GM21423 (cell line): ENCODE measurements around the gene FKBP10.
"Not testable (repeated sequence)": the region's sequence is repeated elsewhere in the genome, so short reads cannot be mapped to it uniquely, and the experiment has no call there.

Source experiments
- ATAC-seq: cut with Tn5 transposase; IDR thresholded peaks from one replicate; pipeline ENCODE4 v1.9.1; 2021; ENCODE audit warnings: mild to moderate bottlenecking, moderate library complexity; ENCODE audit not compliant: unreplicated experiment

Gene FKBP10

DNA sequence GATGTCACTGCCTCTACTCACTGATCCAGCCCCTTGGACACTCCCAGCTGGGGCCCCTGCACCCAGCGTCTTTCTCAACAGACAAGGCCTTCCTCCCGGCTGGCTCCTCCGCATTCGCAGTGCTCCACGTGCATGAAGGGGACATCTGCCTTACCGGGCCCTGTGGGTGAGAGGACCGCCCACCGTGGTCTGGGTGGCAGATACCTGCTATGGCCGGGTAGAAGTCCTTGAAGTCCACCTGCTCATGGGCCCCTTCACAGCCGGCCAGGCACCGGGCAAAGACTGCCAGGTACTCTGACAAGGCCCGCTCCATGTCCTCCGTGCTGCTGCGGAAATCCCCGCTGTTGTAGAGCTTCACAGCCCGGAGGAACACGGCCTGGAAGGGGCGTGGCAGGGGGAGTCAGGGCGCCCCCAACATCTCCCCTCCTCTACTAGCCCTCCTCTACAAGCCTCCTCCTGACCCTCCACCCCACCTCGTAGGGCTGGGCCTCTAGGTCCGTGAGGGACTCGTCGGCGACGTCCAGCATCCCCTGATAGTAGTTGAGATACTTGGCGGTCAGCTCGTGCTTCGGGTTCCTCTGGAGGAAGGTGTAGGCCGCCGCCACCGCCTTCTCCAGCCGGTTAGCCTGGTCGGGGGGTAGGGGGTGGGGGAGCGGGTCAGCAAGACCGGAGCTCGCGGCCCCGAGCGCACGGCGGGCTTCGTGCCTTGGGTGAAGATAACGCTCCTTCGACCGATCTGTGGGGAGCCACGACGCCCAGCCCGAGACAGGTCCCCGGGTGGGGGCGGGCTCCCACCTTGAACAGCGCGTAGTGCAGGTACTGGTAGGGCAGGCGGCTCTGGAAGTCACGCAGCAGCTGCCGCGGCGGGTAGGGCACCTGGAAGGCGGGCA is 1.9 kb upstream of the FKBP10 start:
- ATAC-seq = no peak

DNA sequence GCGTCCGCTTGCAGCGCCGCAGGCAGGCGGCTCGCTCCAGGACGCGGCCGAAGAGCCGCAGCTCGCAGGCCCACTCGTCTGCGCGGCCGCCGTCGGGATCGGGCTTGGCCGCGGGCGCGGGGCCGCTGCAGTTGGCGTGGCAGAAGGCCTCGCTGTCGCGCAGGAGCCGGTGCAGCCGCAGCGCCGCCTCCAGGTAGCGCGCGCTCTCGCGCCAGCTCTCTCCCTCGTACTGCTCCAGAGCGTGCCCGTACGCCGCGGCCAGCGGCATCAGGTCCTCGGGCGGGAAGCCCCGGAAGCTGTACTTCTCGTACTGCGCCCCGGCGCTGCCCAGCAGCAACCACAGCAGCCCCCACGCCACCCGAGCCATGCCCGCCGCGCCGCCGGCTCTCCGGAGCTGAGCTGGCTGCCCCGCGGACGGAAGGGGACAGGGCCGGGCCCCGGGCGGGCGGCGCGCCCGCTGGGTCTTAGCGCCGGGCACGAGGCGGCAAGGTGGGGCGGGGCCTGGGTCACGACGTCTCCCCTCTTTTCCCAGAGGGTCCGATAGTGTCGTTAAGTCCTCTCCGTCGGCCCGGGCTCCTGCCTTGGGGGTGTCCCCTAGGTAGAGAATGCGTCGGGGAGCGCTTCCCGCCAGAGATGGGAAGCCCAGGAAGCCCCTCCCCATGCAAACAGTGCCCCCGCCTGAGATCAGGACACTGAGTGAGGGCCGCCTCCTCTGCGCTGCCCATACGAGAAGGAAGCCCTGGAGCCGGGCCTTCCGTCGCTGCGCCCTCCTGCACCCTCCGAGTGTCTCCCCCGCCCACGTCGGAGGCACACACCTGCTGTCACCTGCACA is 1.0 kb upstream of the FKBP10 start, which contains the start of gene P3H4:
Gene P3H4 (minus strand): TSS at position 401 of the 832 bp plus-strand sequence. CDS start 34 bp downstream, at position 367.
- peak; percentile 68 for ATAC-seq

DNA sequence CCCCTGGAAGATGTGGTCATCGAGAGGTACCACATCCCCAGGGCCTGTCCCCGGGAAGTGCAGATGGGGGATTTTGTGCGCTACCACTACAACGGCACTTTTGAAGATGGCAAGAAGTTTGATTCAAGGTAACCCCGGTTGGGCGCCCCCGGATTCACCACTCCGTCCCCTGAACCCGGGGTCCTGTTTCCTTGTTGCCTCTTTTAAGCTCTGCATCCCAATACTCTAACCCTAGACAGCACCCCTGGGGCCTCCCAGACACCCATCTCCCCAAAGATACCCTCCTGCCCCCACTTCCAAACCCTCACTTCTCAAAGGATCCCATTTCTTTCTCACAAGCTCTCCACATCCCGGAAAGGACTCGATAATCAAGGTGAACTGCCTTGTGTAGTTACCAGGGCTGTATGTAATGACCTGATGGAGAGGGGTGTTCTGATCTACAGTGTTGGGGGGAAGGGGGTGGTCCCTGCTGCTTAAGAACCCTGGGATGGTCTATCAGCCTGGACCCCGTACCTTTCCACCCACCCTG is 412 bp downstream of the FKBP10 start:
- ATAC-seq = no peak

DNA sequence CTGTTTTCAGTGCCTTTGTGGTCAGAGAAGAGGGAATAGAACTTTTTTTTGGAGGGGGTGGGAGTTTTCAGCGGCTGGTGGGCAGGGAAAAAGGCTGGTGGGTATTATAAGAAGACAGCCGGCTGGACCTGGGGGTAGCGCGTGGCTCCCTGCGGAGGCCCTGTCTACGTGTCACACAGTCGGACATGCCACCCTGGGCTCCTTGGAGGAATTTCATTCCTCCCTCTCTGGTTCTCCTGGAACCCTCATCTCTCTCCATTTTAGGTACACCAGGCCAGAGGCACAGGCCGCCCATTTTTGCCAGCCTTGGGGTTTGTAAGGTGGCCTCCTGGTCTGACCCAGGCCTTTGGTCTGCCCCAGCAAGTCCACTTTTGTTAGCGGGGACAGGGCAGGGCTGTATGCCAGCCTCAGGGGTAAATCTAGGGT is 908 bp downstream of the FKBP10 start:
- no peak for ATAC-seq

DNA sequence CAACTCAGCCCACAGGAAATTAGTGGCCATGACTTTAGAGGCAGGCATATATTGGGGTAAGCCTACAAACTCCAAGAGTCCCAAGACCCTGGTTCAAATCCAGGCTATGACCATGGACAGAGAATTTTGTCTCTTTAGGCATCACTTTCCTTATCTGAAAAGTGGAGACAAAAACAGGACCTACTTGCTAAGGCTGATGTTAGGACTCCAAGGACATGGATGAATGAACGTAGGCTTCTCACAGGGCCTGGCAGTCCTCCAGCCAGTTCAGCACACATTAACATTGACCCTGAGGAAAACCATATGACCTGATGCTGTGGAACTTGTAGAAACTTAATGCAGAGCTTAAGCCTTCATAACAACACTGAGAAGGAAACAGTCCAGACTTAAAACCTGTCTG is 1.4 kb downstream of the FKBP10 start:
- no peak for ATAC-seq

DNA sequence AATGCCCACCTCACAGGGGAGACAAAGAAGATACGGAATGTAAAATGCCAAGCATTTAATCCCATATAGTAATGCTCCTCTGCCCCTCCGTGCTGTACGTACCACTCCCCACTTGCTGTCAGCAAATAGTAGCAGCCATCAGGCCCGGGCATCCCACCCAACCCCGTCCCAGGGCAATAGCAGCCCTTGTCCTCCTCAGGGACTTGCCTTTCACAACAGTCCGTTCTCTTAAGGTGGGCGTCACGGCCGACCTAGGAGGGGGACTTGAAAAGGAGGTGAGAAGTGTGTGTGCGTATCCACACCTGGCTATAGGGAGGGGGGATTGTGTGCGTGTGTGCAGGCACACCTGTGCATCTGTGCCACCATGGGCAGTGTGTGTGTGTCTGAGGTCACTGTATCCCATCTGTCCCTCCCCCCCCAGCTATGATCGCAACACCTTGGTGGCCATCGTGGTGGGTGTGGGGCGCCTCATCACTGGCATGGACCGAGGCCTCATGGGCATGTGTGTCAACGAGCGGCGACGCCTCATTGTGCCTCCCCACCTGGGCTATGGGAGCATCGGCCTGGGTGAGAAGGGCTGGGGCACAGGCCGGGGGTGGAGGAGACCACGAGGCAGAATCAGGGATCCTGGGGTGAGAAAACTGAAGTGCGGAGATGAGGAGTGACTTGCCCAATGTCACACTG is 4.0 kb downstream of the FKBP10 start:
- ATAC-seq = no peak

DNA sequence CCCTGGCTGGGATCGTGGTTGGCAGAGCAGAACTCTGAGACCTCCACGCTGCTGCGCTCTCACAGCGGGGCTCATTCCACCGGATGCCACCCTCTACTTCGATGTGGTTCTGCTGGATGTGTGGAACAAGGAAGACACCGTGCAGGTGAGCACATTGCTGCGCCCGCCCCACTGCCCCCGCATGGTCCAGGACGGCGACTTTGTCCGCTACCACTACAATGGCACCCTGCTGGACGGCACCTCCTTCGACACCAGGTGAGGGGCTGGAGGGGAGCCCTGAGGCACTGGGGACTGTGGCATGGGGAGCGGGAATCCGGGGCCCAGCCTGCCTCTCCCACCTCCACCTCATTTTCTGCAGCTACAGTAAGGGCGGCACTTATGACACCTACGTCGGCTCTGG is 5.2 kb downstream of the FKBP10 start:
- ATAC-seq = no peak

DNA sequence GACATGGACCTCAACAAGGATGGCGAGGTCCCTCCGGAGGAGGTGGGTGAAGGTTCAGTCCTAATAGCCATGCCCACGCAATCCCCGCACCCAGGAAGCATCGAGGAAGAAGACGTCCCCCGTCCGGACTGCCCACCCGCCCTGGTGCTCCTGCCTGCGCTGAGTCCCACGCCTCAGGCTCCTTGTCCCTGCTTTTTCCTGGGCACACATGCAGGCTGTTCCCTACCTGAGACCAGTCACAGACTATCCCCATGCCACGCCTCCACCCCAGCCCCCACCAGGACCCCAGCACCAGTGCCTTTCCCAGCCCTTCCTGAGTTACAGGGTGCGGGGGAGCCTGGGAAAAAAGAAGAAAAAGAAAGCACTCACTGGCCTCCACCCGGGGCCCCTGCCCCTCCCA is 9.0 kb downstream of the FKBP10 start:
- ATAC-seq = no peak

DNA sequence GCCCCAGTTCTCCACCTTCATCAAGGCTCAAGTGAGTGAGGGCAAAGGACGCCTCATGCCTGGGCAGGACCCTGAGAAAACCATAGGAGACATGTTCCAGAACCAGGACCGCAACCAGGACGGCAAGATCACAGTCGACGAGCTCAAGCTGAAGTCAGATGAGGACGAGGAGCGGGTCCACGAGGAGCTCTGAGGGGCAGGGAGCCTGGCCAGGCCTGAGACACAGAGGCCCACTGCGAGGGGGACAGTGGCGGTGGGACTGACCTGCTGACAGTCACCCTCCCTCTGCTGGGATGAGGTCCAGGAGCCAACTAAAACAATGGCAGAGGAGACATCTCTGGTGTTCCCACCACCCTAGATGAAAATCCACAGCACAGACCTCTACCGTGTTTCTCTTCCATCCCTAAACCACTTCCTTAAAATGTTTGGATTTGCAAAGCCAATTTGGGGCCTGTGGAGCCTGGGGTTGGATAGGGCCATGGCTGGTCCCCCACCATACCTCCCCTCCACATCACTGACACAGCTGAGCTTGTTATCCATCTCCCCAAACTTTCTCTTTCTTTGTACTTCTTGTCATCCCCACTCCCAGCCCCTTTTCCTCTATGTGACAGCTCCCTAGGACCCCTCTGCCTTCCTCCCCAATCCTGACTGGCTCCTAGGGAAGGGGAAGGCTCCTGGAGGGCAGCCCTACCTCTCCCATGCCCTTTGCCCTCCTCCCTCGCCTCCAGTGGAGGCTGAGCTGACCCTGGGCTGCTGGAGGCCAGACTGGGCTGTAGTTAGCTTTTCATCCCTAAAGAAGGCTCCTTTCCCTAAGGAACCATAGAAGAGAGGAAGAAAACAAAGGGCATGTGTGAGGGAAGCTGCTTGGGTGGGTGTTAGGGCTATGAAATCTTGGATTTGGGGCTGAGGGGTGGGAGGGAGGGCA is 9.7 kb downstream of the FKBP10 start:
- ATAC-seq = no peak

DNA sequence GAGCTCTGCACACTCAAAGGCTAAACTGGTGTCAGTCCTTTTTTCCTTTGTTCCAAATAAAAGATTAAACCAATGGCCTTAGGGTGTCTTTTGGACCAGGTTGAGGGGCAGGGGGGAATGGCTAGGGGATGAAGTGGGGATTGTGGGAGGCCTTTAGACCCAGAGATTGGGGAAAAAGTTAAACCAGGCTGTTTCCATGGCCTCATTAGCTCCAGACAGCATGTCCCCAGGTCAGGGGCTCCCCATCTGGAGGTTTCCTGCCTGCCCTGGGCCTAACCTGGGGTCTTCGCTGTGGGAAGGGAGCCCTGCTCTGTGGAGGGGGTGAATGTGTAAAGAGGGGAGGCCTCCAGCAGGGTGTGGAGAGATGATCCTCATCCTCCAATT is 10.3 kb downstream of the FKBP10 start:
- no peak for ATAC-seq

DNA sequence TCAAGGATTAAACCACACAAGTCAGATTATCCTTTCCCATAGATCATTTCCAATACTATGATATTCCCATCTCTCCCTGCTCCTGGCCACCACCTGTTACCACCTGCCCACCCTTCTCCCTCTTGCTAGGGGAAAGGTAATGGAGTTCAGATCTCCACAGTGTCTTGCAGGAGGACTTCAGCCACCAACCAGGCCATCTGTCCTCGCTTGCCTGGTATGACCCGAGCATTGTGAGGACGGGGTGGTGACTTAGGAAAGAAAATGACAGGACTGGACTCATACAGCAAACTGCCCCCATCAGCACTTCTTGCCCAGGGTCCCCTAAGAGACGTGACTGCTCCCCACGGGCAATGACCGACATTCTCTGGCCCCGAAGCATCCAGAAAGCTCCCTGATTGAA is 10.8 kb downstream of the FKBP10 start:
- ATAC-seq = no peak

DNA sequence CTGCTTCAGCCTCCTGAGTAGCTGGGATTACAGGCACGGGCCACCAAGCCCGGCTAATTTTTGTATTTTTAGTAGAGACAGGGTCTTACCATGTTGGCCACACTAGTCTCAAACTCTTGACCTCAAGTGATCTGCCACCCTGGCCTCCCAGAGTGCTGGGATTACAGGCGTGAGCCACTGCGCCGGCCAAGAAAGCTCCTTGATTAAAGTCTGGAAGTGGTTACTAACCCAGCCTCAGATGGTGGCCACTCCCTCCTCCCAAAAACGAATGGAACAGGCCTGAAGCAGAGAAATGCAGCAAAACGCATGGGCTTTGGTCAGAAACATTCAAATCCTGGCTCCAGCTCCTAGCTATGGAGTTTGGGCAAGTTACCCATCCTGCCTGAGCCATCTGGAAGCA is 11.3 kb downstream of the FKBP10 start:
- no peak for ATAC-seq

DNA sequence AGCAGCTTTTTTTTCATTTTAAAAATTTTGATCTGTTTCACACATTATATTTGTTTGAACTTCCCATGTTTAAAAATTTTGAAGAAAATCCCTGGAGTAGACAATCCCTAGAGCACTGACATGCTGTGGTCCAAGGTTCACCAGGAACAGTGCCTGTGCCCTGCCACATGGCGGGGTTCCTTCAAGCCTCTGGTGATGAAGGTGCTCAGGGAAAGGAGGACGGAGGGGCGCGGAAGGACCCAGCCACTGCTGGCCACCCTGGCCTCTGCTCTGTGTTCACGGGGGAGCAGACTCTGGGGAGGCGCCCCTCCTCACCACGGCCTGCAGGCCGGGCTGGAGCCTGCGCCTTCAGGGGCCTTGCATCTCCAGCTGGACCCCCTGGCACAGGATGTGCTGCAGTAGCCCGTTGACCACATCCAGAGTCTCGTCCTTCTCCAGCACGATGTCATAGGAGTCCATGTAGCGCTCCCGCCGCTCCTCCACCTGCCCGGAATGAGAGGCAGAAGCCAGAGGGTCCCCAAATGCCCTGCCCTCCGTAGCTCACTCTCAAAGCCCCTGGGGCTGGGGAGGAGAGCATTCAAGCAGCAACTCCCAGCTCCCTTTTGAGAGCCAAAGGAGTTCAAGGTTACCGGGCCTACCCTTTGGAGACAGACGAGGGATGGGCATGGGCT is 12.5 kb downstream of the FKBP10 start:
- ATAC-seq = no peak

DNA sequence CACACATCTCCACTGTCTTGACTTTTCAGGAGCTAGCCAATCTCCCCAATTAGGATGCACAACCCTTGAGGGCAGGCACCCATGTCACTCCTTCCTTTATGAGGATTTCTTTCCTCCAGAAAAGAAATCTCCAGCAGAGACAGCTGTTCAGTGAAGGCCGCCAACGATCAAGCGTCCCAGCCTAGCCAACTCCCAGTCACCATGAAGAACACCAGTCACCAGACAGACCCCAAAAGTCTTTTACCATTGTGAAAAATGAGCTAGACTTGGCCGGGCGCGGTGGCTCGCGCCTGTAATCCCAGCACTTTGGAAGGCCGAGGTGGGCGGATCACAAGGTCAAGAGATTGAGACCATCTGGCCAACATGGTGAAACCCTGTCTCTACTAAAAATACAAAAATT is 17.2 kb downstream of the FKBP10 start:
- not testable (repeated sequence) for ATAC-seq

DNA sequence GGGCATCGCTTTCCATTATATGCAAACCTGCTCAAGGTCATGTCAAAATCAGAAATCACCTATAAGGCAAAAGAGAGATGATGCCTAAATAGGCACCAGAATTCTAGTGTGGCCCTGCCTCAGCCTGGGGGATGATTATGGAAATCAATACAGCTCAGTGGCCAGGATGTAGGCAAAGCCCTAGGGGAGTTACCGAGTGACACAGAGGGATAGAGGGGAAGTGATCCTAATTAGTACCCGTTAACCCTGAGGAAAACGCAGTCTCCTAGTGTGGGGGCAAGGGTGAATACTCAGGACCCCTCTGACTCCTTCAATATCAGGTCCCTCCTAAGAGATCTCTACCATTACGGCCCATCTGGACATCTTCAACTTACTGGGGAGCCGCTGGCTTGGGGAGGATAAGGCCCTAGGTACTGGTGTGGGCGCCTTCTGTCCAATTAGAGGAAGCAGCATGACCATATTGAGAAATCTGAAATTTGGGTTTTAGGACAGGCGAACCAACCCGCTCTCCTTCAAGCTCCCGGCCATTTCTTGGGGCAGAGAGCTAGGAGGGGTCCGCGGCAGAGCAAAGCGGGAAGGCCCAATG is 22.5 kb downstream of the FKBP10 start:
- ATAC-seq = peak; percentile 38

DNA sequence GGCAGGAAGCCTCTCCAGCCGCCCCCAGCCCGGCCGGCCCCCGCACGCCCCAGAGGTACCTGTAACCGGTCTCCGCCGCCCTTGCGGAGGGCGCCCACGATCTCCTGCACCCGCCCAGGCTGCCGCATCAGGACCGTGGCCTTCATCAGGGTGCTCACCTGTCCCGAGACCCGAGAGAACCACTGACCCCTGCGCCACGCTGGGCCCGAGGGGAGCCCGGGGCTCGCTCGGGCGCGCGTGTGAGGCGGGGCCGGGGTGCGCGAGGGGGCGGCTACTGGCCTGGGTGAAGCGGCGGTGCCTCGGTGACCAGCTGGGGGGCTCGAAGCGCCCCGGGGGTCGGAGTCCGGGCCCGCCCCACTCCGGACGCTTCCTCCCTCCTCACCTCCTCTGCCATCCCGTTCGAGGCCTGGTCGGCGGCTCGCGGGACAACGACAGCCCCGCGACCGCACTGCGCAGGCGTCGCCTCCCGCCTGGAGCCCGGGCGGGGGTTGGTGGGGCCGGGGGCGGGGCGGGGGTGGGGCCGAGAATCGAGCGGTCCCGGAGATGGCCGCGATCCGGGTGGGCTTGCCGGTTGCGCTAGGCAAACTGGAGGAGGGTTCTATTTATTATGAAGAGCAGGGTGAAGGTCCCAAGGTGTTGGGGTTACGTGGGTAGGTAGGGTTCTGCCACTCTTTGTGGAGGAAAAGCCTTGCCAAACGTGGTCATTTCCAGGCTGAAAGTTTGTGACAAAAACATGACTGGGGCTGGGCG is 23.2 kb downstream of the FKBP10 start, which contains the start of gene NT5C3B:
Gene NT5C3B (minus strand): TSS at position 433 of the 750 bp plus-strand sequence. CDS start 39 bp downstream, at position 394.
- ATAC-seq = peak; percentile 45

DNA sequence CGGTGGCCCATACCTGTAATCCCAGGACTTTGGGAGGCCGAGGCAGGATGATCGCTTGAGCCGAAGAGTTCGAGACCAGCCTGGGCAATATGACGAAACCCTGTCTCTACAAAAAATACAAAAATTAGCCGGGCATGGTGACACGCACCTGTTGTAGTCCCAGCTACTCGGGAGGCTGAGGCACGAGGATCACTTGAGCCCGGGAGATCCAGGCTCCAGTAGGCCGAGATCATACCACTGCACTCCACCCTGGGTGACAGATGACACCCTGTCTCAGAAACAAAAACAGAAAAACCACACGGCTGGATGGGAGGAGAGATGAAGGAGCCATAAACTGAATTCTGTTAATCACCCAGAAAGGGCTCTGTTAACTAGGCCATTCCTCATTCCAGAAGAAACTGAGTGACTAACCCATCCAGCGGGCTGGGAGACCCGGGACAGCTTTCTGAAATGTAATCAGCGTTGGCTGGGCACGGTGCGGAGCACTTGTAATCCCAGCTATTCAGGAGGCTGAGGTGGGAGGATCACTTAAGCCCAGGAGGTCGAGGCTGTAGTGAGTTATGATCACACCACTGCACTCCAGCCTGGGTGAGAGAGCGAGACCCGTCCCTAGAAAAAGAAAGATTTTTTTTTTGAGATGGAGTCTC is 23.9 kb downstream of the FKBP10 start:
- no peak for ATAC-seq
